Stomach (tissue), 9 donors: Measurements from ENCODE around the gene KDM2A. TPM values are rescaled to one million over a fixed set of nuclear protein-coding genes. Genes with fewer than 3 reads are reported as not detected.
"Not testable (repeated sequence)": the region's sequence is repeated elsewhere in the genome, so short reads cannot be mapped to it uniquely, and the experiment has no call there.

Experiments used
- DNase-seq, 2 donors: peaks; one replicate each; pipeline versions ENCODE4 v3.0.0 to v3.0.0-alpha.2; 2013 to 2019
- H3K27ac ChIP-seq, 5 donors: fragments of 200-600 bp in 4 of 5; sonication (generic) in 4 of 5; one replicate each; pipeline ENCODE4 v1.5.1; 2013 to 2019; ENCODE audit warnings: mild to moderate bottlenecking in 1 of 5, moderate library complexity in 1 of 5
- H3K27me3 ChIP-seq, 3 donors: fragments of 200-600 bp; sonication (generic); one replicate each; pipeline ENCODE4 v1.5.1; 2017 to 2019; ENCODE audit warnings: mixed run types in 1 of 3
- H3K36me3 ChIP-seq, 4 donors: fragments of 200-600 bp; sonication (generic); 1 replicate in 3 of 4; 2 replicates in 1 of 4; pipeline ENCODE4 v1.5.1; 2016 to 2019
- H3K4me1 ChIP-seq, 4 donors: fragments of 200-600 bp; sonication (generic); one replicate each; pipeline ENCODE4 v1.5.1; 2016 to 2019
- H3K4me3 ChIP-seq, 4 donors: fragments of 200-600 bp; sonication (generic) in 3 of 4; one replicate each; pipeline ENCODE4 v1.5.1; 2016 to 2019; ENCODE audit warnings: mild to moderate bottlenecking in 1 of 4
- H3K9me3 ChIP-seq, 4 donors: fragments of 200-600 bp; sonication (generic); one replicate each; pipeline ENCODE4 v1.5.1; 2016 to 2019
- EP300 ChIP-seq: sonication (generic); formaldehyde crosslinking; IDR thresholded peaks from one replicate; pipeline ENCODE4 v1.6.1; 2017; ENCODE audit warnings: antibody characterized with exemption
- POLR2A ChIP-seq, 4 donors: fragments of 450-650 bp; IDR thresholded peaks; one replicate each; pipeline ENCODE4 v1.6.1; 2016; ENCODE audit warnings: antibody characterized with exemption in 4 of 4, control low read depth in 2 of 4, mild to moderate bottlenecking in 1 of 4, moderate library complexity in 1 of 4
- POLR2AphosphoS5 ChIP-seq, 3 donors: sonication (generic); formaldehyde crosslinking; IDR thresholded peaks; one replicate each; pipeline ENCODE4 v1.6.1; 2016; ENCODE audit warnings: antibody characterized with exemption in 3 of 3
- WGBS, 5 donors: extraction: QIAGEN DNeasy Blood & Tissue Kit in 3 of 5; methylation state at CpG; one replicate each; pipeline versions ENCODE4 v1.1.5 to v1.1.7; 2013 to 2018; 5-methylcytosine and 5-hydroxymethylcytosine counted together
- intact Hi-C: fragments of 100-400 bp; cut with DNase I; formaldehyde crosslinking; loops from one replicate; pipeline ENCODE4 v1.15.1; 2023; ENCODE audit warnings: low total_unique reads
- polyA plus RNA-seq, 3 donors: library from polyadenylated mRNA; stranded (reverse); fragments of 200-250 nt; gene quantifications; one replicate each; pipeline ENCODE4 v1.2.3, GENCODE V29; 2013
- total RNA-seq, 5 donors: library from RNA; depleted of rRNA; stranded (reverse); fragments of >200 nt; gene quantifications; one replicate each; pipeline versions ENCODE4 v1.1.0 to v1.2.3, GENCODE V29; 2014 to 2016
- TF ChIP-seq, protein P1 (sequence below), 7 experiments: fragments of 450-650 bp in 4 of 7; fragments of 200-600 bp in 3 of 7; sonication (generic) in 3 of 7; IDR thresholded peaks; one replicate each; pipeline ENCODE4 v1.5.1; 2016 to 2019; ENCODE audit warnings: antibody characterized with exemption in 7 of 7, control low read depth in 2 of 7, mild to moderate bottlenecking in 1 of 7
- donor health status: healthy with polysubstance abuse.
- donor health status: Bipolar disorder and iron deficiency.
- donor health status: healthy.

The KDM2A gene
- total and polyA plus RNA-seq, 8 donors, result 15.4 to 125 (median 70.3) TPM

DNA sequence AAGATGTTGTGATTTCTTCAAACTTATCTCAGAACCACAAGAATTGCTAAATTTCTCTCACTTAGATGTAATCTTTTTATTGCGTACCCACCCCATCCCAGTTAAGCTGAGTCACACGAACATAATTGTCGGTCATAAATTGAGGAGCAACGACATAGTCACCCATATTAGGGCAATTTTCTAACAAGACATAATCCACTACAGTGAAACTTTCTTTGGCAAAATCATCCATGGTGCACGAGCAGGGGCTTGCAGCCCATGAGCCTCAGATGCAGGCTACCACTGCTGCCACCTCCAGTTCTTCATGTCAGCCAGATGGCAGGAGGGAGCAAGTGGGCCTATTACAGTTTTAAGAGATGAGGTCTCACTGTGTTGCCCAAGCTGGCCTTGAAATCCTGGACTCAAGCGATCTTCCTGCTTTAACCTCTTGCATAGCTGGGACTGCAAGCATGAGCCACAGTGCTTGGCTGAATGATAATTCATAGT is 77.0 kb downstream of the KDM2A start:
- H3K4me1 ChIP-seq, result peaks cover 0 to 14% (median 0%) of the 10 kb centered on the region in 4 donors
- peaks cover 0 to 74% (median 54%) of the 10 kb centered on the region in 4 donors for H3K36me3 ChIP-seq
- no peak for DNase-seq
- no peaks in the 10 kb centered on the region for H3K9me3 ChIP-seq
- H3K4me3 ChIP-seq, result no peak overlapping the region
- WGBS, 5 donors, result 82 to 92% (median 85%) methylated on average over 6 of the region's 6 CpGs
- H3K27ac ChIP-seq, result no peak overlapping the region
- no peaks in the 10 kb centered on the region for H3K27me3 ChIP-seq
- TF ChIP-seq POLR2AphosphoS5 (IDR thresholded peaks at IDR 0.05) (no peak), EP300 (no peak), POLR2A (IDR thresholded peaks at IDR 0.05) (no peak)
- TF ChIP-seq, protein P1, sequence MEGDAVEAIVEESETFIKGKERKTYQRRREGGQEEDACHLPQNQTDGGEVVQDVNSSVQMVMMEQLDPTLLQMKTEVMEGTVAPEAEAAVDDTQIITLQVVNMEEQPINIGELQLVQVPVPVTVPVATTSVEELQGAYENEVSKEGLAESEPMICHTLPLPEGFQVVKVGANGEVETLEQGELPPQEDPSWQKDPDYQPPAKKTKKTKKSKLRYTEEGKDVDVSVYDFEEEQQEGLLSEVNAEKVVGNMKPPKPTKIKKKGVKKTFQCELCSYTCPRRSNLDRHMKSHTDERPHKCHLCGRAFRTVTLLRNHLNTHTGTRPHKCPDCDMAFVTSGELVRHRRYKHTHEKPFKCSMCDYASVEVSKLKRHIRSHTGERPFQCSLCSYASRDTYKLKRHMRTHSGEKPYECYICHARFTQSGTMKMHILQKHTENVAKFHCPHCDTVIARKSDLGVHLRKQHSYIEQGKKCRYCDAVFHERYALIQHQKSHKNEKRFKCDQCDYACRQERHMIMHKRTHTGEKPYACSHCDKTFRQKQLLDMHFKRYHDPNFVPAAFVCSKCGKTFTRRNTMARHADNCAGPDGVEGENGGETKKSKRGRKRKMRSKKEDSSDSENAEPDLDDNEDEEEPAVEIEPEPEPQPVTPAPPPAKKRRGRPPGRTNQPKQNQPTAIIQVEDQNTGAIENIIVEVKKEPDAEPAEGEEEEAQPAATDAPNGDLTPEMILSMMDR (IDR thresholded peaks at IDR 0.05), result no peak
- intact Hi-C loops, result no loop called here

DNA sequence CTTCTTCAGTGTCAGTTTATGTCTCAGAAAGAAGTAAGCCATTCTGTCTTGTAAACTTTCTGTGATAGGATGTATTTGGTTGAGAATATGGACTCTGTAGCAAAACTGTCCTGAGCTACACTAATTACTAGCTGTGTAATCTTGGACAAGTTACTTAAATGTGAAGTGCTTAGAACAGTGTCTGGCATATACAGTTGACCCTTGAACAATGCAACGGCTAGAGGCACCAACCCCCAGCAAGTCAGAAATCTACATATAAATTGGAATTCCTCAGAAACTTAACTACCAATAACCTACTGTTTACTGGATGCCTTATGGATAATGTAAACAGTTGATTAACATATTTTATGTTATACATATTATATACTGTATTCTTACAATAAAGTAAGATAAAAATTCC is 78.5 kb downstream of the KDM2A start:
- H3K9me3 ChIP-seq, result no peaks in the 10 kb centered on the region
- no peak overlapping the region for H3K27ac ChIP-seq
- peaks cover 0 to 68% (median 54%) of the 10 kb centered on the region in 4 donors for H3K36me3 ChIP-seq
- 59 to 88% (median 75%) methylated on average over 1 of the region's 1 CpG for WGBS, 5 donors
- H3K4me3 ChIP-seq, result no peak overlapping the region
- H3K27me3 ChIP-seq, result no peaks in the 10 kb centered on the region
- no peak for TF ChIP-seq POLR2AphosphoS5 (IDR thresholded peaks at IDR 0.05)
- TF ChIP-seq POLR2A (IDR thresholded peaks at IDR 0.05), result no peak
- TF ChIP-seq, protein P1 (IDR thresholded peaks at IDR 0.05), result no peak
- TF ChIP-seq EP300, result no peak
- intact Hi-C loops, result no loop called here
- H3K4me1 ChIP-seq, result peaks cover 0 to 14% (median 0%) of the 10 kb centered on the region in 4 donors
- no peak for DNase-seq

DNA sequence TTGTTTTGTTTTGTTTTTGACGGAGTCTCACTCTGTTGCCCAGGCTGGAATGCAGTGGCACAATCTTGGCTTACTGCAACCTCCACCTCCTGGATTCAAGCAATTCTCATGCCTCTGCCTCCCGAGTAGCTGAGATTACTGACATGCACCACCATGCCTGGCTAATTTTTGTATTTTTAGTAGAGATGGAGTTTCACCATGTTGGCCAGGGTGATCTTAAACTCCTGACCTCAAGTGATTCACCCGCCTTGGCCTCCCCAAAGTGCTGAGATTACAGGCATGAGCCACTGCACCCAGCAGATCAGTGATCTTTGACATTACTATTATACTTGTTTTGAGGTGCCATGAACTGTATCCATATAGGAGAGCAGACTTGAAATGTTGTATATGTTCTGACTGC is 79.7 kb downstream of the KDM2A start:
- H3K9me3 ChIP-seq, H3K27ac ChIP-seq, H3K4me3 ChIP-seq, intact Hi-C loops, H3K27me3 ChIP-seq, DNase-seq: not testable (repeated sequence)
- 70 to 91% (median 75%) methylated on average over 3 of the region's 3 CpGs for WGBS, 5 donors
- Histone ChIP-seq H3K4me1 (peaks cover 0 to 14% (median 0%) of the 10 kb centered on the region in 4 donors), H3K36me3 (peaks cover 0 to 57% (median 50%) of the 10 kb centered on the region in 4 donors)

DNA sequence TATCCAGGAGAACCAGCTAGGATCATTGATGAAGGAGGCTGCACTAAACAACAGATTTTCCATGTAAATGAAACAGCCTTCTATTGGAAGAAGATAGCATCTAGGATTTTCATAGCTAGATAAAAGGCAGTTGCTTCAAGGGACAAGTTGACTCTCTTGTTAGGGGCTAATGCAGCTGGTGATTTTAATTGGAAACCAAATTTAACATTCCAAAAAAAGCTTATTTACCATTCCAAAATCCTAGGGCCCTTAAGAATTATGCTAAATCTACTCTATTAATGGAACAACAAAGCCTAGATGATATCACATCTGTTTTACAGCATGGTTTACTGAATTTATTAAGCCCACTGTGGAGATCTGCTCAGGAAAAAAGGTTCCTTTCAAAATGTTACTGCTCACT is 80.7 kb downstream of the KDM2A start:
- peaks cover 0 to 14% (median 0%) of the 10 kb centered on the region in 4 donors for H3K4me1 ChIP-seq
- H3K4me3 ChIP-seq, result no peak overlapping the region
- intact Hi-C loops, result no loop called here
- H3K27ac ChIP-seq, result no peak overlapping the region
- H3K9me3 ChIP-seq, result no peaks in the 10 kb centered on the region
- TF ChIP-seq, protein P1 (IDR thresholded peaks at IDR 0.05), result no peak
- TF ChIP-seq POLR2A (IDR thresholded peaks at IDR 0.05) (no peak), POLR2AphosphoS5 (IDR thresholded peaks at IDR 0.05) (no peak), EP300 (no peak)
- peaks cover 0 to 53% (median 45%) of the 10 kb centered on the region in 4 donors for H3K36me3 ChIP-seq
- H3K27me3 ChIP-seq, result no peaks in the 10 kb centered on the region
- DNase-seq, result no peak

DNA sequence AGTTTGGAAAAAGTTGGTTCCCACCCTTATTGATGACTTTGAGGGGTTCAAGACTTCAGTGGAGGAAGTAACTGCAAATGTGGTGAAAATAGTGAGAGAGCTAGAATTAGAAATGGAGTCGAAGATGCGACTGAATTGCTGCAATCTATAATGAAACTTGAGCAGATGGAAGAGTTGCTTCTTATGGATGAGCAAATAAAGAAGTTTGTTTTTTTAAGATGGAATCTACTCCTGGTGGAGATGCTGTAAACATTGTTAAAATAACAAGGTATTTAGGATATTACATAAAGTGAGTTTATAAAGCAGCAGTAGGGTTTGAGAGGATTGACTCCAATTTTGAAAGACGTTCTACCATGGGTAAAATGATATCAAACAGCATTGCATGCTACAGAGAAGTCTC is 83.0 kb downstream of the KDM2A start:
- peaks cover 0 to 55% (median 53%) of the 10 kb centered on the region in 4 donors for H3K36me3 ChIP-seq
- DNase-seq, result no peak
- no peak overlapping the region for H3K4me3 ChIP-seq
- 93 to 98% (median 96%) methylated on average over 3 of the region's 3 CpGs for WGBS, 5 donors
- H3K4me1 ChIP-seq, result peaks cover 0 to 6% (median 0%) of the 10 kb centered on the region in 4 donors
- H3K9me3 ChIP-seq, result no peaks in the 10 kb centered on the region
- H3K27ac ChIP-seq, result no peak overlapping the region
- no peaks in the 10 kb centered on the region for H3K27me3 ChIP-seq
- no peak for TF ChIP-seq POLR2AphosphoS5 (IDR thresholded peaks at IDR 0.05)
- TF ChIP-seq, protein P1 (IDR thresholded peaks at IDR 0.05), result no peak
- TF ChIP-seq POLR2A (IDR thresholded peaks at IDR 0.05), result no peak
- TF ChIP-seq EP300, result no peak
- intact Hi-C loops, result no loop called here
